Cardiac muscle cell (in vitro differentiated cells and primary cell): Measurements from ENCODE around the gene TMBIM4. TPM values are rescaled to one million over a fixed set of nuclear protein-coding genes. Genes with fewer than 3 reads are reported as not detected.

Source experiments
- DNase-seq, 2 donors: peaks; one replicate each; pipeline versions ENCODE4 v3.0.0 to v3.0.0-alpha.2; 2010 to 2017; ENCODE audit warnings: low read depth in 1 of 2, low spot score in 1 of 2
- H3K27ac ChIP-seq: fragments of 200-600 bp; sonication (generic); 2 replicates; pipeline ENCODE4 v1.5.1; 2016
- H3K27me3 ChIP-seq: fragments of 200-600 bp; sonication (generic); 2 replicates; pipeline ENCODE4 v1.6.0; 2016; ENCODE audit warnings: control low read depth
- H3K36me3 ChIP-seq: fragments of 200-600 bp; sonication (generic); 2 replicates; pipeline ENCODE4 v1.5.1; 2016; ENCODE audit warnings: control low read depth
- H3K4me1 ChIP-seq: fragments of 200-600 bp; sonication (generic); 2 replicates; pipeline ENCODE4 v1.8.1; 2017; ENCODE audit warnings: low read depth, mild to moderate bottlenecking, mixed run types
- H3K4me3 ChIP-seq: fragments of 200-600 bp; sonication (generic); 2 replicates; pipeline ENCODE4 v1.5.1; 2016; ENCODE audit warnings: mild to moderate bottlenecking
- H3K9me3 ChIP-seq: fragments of 200-600 bp; sonication (generic); 2 replicates; pipeline ENCODE4 v1.5.1; 2017; ENCODE audit warnings: low read depth, mild to moderate bottlenecking, control low read depth
- polyA plus RNA-seq: library from polyadenylated mRNA; unstranded; fragments of >200 nt; fragmentation: Nextera tagmentation; extraction: Ambion mirVana; gene quantifications from 2 replicates; pipeline ENCODE4 v1.2.1, GENCODE V29; 2016
- total RNA-seq: library from RNA; depleted of rRNA; stranded (reverse); fragments of >200 nt; gene quantifications from 2 replicates; pipeline ENCODE4 v1.2.3, GENCODE V29; 2016
- TF ChIP-seq, protein P1 (sequence below): IDR thresholded peaks from 2 replicates; pipeline ENCODE4 v1.5.1; 2012; ENCODE audit warnings: low read depth, mild to moderate bottlenecking, low read length

The TMBIM4 gene
- total and polyA plus RNA-seq, 2 experiments from 2014 or later = 23.7 to 59.7 TPM

DNA sequence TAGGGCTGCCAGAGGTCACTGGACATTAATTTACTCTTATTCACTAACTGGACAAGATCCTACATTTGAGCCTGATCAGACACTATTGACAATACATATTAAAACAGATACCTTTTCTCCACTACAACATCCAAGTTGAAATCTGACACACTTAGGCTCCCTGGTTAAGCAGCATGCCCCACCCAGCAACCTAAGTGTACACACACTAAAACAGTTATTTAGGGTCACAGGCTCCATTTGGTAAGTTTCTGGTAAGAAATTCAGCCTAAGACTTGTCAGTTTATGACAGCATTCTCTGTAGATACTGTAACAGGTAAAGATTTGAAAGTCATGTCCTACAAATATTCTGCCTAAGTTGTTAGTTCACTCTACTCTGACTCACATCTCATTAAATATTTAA is 27.0 kb downstream of the TMBIM4 start:
- Histone ChIP-seq H3K27ac (no peak overlapping the region), H3K27me3 (no peaks in the 10 kb centered on the region), H3K4me3 (no peak overlapping the region), H3K9me3 (no peaks in the 10 kb centered on the region), H3K36me3 (peaks cover 1% of the 10 kb centered on the region), H3K4me1 (no peaks in the 10 kb centered on the region)
- DNase-seq = no peak
- TF ChIP-seq, protein P1, sequence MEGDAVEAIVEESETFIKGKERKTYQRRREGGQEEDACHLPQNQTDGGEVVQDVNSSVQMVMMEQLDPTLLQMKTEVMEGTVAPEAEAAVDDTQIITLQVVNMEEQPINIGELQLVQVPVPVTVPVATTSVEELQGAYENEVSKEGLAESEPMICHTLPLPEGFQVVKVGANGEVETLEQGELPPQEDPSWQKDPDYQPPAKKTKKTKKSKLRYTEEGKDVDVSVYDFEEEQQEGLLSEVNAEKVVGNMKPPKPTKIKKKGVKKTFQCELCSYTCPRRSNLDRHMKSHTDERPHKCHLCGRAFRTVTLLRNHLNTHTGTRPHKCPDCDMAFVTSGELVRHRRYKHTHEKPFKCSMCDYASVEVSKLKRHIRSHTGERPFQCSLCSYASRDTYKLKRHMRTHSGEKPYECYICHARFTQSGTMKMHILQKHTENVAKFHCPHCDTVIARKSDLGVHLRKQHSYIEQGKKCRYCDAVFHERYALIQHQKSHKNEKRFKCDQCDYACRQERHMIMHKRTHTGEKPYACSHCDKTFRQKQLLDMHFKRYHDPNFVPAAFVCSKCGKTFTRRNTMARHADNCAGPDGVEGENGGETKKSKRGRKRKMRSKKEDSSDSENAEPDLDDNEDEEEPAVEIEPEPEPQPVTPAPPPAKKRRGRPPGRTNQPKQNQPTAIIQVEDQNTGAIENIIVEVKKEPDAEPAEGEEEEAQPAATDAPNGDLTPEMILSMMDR = no peak

GRCh38 chr12:66141299-66141698 is 28.5 kb downstream of the TMBIM4 start:
- peaks cover 6% of the 10 kb centered on the region for H3K36me3 ChIP-seq
- no peak overlapping the region for H3K4me3 ChIP-seq
- TF ChIP-seq, protein P1 = no peak

GRCh38 chr12:66140731-66141130 is 29.1 kb downstream of the TMBIM4 start:
- H3K4me3 ChIP-seq = no peak overlapping the region
- no peak overlapping the region for H3K27ac ChIP-seq
- H3K36me3 ChIP-seq = peaks cover 9% of the 10 kb centered on the region
- H3K4me1 ChIP-seq = no peaks in the 10 kb centered on the region
- no peak for DNase-seq
- H3K27me3 ChIP-seq = no peaks in the 10 kb centered on the region
- no peaks in the 10 kb centered on the region for H3K9me3 ChIP-seq
- TF ChIP-seq, protein P1 = no peak

More at GRCh38 chr12:66141299-66141698, 28.5 kb downstream of the TMBIM4 start:
- no peaks in the 10 kb centered on the region for H3K4me1 ChIP-seq
- DNase-seq = no peak
- no peaks in the 10 kb centered on the region for H3K27me3 ChIP-seq
- H3K27ac ChIP-seq = no peak overlapping the region
- H3K9me3 ChIP-seq = no peaks in the 10 kb centered on the region

DNA sequence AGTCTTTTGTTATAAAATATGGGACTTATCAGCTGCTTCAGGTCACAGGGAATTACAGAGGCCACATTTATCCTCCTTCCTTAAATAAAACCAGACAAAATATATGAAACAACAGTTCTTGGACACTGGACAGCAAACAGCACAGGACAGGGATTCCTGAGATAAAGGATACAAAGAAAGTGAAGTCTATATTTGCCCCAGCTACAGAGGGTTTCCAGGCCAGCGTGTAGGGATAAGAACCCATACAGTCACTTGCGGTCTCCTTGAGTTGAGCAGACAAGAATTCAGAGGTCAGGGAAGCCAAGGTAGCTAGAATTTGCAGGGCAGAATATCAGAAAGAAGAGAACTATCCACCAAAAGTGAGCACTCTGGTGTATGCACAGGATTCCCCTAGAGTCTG is 30.5 kb downstream of the TMBIM4 start:
- H3K27me3 ChIP-seq = no peaks in the 10 kb centered on the region
- TF ChIP-seq, protein P1 = no peak

DNA sequence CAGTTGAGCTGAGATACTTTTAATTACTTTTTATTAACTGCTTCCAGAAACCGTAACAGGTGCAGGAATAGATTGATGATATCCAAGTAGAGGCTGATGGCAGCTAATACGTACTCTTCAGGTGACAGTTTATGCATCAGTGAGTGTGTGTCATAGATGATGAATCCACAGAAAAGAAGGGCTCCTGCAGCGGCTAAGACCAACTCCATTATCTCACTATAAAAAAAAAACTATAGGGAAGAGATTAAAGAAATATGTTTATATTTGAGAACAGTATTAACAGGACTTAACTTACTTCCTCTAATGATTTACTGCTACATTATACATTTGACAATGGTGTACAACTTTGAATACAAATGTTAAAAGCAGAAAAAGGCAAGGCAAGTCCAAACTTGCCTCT is 31.9 kb downstream of the TMBIM4 start:
- Histone ChIP-seq H3K27ac (no peak overlapping the region), H3K4me1 (peaks cover under 1% of the 10 kb centered on the region), H3K36me3 (peaks cover 9% of the 10 kb centered on the region), H3K27me3 (no peaks in the 10 kb centered on the region), H3K4me3 (no peak overlapping the region), H3K9me3 (no peaks in the 10 kb centered on the region)
- DNase-seq = no peak
- TF ChIP-seq, protein P1 = no peak

More for the DNA sequence above, 30.5 kb downstream of the TMBIM4 start:
- Histone ChIP-seq H3K4me3 (no peak overlapping the region), H3K27ac (peak overlapping the region; percentile 9), H3K4me1 (no peaks in the 10 kb centered on the region), H3K36me3 (peaks cover 9% of the 10 kb centered on the region), H3K9me3 (no peaks in the 10 kb centered on the region)
- DNase-seq = no peak

GRCh38 chr12:66132408-66132807 is 37.4 kb downstream of the TMBIM4 start:
- TF ChIP-seq, protein P1 = no peak
- Histone ChIP-seq H3K4me1 (peaks cover 21% of the 10 kb centered on the region), H3K27me3 (no peaks in the 10 kb centered on the region), H3K36me3 (peaks cover 13% of the 10 kb centered on the region), H3K9me3 (no peaks in the 10 kb centered on the region), H3K27ac (peak overlapping the region; percentile 85), H3K4me3 (no peak overlapping the region)
- peak; percentile 65 to 77 for DNase-seq
